HG03097 (cell line): ENCODE results near the gene SLC39A11.

Experiments
- ATAC-seq: cut with Tn5 transposase; IDR thresholded peaks from one replicate; pipeline ENCODE4 v1.9.1; 2021; ENCODE audit not compliant: unreplicated experiment, low FRiP score

Gene SLC39A11

DNA sequence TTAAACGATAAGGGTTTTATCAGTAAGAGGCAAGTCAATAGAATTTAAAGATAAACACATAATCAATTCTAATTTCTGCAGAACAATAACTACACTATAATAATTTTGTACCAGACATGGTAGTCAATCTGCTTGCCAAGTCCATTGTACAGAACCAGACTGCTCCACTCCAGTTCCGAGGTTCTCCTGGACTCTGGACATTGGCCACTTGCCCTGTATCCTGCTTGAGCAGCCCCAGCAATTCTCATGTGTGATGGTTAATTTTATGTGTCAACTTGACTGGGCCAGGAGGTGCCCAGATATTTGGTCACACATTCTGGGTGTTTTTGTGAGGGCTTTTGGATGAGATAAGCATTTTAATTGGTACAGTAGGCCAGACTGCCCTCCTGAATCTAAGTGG is 384.6 kb downstream of the SLC39A11 start:
- no peak for ATAC-seq

DNA sequence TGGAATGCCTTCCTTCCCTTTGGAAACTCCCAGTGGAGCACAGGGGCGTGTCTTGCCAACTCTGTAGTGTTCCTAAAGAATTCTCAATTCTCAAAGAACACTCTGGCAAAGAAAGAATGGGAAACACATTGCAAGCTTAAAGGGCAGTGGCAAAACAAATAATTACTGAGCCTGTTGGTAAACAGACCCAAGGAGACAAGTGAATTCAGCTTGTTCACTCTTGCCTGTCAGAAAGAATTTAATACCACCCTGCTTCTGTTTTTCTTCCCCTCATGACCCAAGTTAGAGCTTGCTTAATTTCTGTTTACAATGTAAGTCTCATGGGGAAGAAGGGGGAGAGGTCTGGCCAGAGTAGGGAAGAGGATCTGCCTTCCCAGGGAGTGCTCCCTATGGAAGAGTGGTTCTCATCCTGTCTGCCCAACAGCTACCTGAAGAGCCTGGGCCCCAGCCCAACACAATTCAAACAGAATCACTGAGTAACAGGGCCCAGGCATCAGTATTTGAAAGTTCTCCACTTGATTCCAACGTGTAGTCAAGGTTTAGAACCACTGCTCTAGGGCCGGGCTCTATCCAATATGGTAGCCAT is 386.0 kb downstream of the SLC39A11 start:
- ATAC-seq: no peak

DNA sequence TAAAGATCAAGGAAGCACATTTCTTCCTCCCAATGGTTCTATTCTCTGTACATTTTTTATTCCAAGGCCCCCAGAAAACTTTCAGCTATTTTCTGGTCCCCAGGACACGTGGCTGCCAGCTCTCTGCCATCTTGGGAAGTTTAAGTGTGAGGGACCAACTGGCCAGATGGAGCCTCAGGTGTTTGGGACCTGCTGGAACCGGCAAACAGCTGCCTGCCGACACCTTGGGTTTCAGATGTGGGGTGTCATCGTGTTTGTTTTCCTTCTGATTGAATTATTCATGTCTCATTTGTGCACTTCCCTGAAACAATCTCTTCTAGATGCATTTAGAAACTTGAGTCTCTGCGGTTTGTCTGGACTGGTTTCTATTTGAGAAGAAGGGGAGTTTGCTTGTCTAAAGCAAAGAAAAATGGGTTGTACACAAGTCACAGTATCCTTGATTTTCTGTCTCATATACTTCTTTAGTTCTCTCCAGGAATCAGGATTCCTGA is 386.5 kb downstream of the SLC39A11 start:
- no peak for ATAC-seq

DNA sequence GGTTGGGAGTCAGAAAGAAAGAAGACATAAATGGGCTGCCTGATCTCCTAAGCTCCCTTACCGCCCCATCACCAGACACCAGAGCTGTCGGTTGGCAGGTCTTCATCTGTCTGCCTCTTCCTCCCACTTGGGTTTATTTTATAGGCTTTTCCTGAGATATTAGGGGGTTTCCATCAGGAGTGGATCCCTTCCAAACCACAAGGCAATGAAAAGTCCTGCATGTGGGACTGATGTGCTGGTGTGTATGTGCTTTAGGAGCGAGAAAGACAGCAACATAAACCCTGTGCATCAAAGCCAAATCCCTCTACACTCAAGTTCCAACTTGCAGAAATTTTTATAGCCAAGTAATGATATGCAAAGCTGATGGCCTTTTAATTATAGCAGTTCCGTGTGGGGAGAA is 389.5 kb downstream of the SLC39A11 start:
- ATAC-seq: no peak

- no peak for ATAC-seq
Measured at GRCh38 chr17:72702136-72702735, 390.3 kb downstream of the SLC39A11 start.

GRCh38 chr17:72700226-72700625 is 392.3 kb downstream of the SLC39A11 start:
- ATAC-seq: no peak

GRCh38 chr17:72699545-72699944 is 392.9 kb downstream of the SLC39A11 start:
- no peak for ATAC-seq

DNA sequence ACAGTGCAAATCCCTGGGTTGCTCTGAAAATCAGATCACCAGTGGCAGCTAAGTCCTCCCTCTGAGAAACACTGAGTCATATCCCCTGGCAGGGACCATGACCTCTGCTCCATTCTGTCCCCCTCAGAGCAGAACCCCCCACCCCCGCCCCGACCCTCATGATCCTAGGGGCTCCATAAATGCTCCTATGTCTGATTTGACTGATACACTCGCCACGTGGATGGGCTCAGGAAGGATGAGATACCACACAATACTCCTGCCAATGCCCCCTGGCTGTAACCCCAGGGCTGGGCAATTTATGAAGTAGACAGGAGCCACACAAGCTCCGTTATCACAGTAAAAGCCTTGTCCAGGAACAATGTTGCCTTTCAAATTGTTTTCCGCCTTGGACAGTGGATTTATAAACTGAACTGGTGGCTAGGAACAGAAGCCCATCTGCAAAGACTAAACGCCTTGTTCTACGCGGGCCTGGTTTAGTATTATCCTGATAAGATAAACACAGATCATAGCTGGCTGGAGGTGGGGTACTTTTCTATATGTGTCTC is 394.8 kb downstream of the SLC39A11 start:
- ATAC-seq: no peak

GRCh38 chr17:72696721-72697120 is 395.8 kb downstream of the SLC39A11 start:
- ATAC-seq: no peak

DNA sequence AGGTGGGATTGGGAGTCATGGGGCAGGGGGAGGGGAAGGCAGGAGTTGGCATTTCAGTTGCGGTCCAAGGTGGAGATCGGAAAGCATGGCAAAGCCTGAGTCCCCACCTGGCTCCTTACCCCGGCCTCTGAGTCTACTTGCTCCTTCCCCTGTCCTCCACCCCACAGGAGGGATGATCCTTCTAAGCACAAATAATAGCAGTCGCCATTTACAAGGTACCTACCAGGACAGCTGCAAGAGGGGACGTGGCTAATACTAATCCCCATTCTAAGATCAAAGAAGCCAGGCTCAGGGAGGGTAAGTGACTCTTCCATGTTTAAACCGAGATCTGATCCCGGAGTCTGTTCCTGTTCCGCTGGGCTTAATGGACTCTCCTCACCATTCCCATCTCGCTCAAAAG is 396.3 kb downstream of the SLC39A11 start:
- no peak for ATAC-seq

DNA sequence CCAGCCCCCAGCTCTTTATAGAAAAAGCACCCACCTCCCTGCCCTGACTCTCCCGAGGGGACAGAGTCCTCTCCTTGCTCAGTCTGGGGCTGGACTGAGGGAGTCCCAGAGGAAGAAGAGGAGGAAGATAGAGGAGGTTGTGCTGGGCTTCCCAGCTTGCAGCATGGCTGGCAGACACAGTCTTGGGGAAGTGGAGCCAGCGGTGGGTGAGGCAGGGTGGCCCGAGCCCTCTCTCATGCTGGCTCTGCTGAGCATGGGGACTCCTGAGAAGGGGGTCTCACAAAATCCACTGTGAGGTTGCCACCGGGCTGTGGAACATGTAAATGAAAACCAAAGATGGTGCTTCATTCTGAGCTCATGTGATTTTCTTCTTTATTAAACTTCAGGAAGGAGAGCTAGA is 398.5 kb downstream of the SLC39A11 start:
- no peak for ATAC-seq

DNA sequence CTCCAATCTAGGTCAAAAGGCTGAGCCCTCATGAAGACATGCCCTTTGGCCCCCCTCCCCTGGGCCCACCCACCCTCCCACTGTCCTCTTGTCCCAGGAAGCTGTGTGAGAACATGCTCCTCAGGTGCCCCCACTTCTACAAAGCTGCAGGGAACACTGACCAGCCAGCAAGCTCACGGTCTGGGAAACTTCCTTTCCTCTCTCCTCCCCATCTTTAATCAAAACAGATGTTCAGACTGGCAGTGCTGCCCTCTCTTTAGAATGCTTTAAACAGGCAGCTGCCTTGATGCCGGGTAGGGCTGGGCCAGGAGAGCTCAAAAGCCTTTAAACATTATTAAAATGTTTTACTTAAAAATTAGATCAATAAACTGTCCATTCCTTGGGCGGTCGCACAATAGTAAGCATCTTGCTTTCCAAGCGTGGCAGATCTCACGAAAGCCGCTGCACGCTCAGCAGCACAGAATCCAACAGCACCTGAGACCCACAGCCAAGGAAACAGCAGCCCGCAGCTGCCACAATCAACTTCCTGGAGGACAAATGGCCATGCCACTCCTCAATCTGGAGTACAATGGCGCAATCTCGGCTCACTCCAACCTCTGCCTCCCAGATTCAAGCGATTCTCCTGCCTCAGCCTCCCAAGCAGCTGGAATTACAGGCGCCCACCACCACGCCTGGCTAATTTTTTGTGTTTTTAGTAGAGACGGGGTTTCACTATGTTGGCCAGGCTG is 399.2 kb downstream of the SLC39A11 start:
- no peak for ATAC-seq

GRCh38 chr17:72692676-72693075 is 399.8 kb downstream of the SLC39A11 start:
- no peak for ATAC-seq

DNA sequence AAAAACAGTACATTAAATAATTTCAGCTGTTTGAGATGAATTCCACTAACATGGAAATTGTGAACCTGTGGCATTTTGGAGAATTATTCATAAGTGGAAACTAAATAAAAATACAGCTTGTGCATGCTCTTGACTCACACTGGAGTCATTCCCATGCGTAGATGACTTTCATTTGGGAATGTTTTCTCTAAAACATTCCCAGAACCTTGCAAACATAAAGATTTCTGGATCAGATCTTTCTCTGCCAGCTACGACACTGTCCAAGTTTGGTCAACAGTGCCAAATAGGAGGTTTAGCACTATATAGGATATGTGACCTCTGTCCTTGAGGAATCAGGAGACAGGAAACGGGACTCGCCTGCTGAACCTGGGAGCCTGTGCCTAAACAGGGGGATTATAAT is 400.9 kb downstream of the SLC39A11 start:
- ATAC-seq: no peak

DNA sequence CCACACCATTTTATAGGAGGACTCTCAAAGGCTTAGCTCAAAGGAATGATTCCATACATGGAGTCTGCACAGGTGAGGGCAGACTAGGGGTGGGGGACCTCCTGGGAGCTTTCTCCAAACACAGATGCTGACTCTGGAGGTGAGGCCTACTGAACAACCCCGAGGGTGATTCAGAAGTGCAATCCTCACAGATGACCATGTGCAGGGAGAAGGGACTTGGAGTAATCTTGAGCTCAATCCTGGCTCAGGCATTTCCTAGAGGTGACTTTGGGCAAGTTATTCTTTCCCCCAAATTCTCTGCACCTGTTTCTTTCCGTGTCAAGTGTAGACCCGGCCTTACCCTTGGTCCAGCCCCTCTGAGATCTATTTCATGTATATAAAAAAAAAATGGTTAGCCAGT is 401.5 kb downstream of the SLC39A11 start:
- no peak for ATAC-seq

- no peak for ATAC-seq
Measured at GRCh38 chr17:72687886-72688285, 404.6 kb downstream of the SLC39A11 start.

GRCh38 chr17:72684405-72685020 is 408.0 kb downstream of the SLC39A11 start:
- ATAC-seq: no peak

DNA sequence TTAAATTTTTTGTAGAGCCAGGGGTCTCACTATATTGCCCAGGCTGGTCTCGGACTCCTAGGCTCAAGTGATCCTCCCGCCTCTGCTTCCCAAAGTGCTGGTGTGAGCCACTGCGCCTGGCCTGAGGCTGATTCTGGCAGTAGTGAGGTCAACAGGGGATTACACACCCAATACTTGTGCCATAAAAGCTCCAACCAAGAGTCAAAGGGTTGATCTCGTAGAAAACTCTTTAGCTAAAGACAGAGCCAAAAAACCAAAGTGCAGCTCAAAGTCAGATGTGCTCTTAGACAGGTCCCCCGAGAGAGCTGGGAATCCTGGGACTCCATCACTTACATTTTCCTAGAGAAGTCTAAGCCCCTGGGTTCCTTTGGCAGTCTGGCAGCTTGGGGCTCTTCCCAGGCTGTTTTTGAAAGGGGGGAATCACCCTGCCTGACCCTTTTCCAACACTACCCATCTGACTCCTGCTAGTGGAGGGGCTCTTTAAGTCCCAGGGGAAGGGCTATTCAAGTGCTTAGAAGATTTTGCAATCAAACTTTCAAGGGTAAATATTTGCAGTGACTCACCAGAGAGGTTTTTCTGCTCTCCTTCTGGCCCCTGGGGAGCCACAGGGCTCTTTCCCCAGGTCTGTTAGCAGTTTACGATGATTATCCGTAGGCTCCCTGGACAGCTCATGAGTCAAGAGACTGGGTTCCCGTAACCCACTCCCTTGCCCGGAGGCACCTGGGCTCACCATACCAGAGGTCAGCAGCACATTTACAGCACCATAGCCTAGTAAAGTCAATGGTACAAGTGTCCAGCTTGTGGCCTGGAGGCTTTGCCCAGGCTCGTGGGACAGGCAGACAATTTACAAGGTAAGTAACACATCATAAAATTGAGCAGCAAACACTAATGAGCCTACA is 408.7 kb downstream of the SLC39A11 start:
- ATAC-seq: no peak

DNA sequence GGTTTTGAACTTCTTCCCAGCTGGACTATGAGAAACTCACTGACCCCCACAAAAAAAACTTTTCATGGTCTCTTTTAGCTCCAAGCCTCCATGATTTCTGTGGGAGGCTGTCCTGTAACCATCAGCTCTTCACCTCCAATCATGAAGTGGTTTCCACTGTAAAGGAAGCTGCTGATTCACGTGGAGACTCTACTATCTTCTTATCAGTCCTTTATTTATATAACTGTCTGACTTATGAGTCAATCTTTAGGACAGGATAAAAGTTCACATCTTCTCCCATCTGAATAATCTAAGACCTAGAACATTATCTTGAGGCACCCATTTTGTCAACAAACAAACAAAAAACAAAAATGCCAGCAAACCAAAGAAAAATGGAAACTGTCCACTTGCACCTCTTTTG is 409.9 kb downstream of the SLC39A11 start:
- ATAC-seq: no peak

- ATAC-seq: no peak
Measured at GRCh38 chr17:72681844-72682243, 410.6 kb downstream of the SLC39A11 start.
